ENCODE data around the gene STK40.

The STK40 gene

DNA sequence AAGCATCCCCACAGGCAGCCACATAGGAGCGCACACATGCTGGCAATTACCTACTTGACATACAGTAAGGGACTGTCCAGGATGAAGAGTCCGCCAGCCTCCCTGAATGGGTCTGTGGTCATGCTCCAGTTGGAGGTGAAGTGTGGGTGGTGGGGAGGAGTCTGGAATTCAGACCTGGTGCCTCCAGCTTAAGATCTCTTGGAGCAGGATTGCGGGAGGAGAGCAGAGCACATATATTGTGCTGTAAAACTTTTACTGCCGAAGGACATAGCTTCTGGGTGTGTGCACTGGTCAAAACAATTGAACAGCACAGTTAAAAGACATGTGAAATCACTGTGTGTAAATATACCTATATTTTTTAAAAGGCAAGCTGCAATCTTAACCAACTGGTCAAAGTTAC is 17.9 kb downstream of the STK40 start:
- no peak for DNase-seq

DNA sequence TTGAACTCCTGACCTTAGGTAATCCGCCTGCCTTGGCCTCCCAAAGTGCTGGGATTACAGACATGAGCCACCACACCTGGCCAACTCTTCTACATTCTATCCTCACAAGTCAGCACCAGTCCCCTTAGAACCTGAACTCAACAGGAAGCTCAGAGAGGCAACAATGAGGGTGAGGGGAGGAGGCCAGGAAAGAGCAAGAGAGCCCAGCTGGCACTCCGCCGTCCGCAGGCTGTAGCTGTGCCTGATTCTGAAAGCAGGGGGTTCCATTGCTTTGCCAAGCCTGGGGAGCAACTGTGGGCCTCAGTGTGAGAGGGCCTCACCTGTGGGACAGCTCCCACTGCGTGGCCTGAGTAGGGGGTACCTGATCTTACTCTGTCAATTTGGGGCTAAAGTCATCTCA is 18.7 kb downstream of the STK40 start:
- DNase-seq = no peak

DNA sequence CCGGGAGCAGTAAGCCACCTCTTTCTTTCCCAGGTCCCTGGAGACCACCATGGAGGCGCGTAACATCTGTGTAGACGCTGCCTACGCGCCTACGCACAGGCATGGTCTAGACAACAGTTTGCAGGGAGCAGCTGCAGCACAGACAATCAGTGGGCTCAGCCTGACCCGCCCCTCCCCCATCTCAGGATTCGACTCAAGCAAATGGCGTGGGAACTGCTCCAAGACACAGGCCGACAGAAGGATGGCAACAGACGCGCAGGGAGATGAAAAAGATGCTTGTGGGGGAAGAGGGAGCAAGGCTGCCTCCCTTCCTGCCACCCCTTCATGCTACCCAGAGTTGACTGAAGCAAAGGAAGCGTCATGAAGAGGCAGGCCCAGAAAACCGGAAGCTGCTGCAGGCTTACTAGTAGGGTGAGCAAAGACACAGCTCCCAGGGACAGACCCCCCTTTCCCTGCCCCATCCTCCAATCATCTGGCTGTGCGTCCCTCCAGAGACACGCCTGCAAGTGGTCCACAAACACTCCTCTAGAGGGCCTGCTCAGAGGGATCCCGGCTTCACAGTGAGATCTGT is 19.5 kb downstream of the STK40 start:
- DNase-seq = no peak

DNA sequence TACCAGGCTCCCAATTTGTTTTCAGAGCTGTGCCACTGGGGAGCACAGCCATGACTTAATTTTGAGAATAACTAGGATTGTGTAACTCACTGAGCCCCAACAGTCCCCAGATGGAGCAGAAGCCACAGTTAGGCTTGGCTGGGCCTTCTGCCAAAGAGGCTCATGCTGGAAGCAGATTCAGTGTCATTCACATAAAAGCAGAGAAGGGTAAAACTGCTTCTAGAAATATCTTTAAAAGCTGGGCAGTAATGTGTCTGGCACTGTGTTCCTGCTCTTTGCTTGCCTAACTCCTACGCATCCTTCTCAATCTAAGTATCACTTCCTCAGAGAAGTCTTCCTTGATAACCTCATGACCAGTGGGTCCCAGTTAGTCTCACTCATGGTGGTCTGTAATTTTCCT is 20.3 kb downstream of the STK40 start:
- DNase-seq = no peak

DNA sequence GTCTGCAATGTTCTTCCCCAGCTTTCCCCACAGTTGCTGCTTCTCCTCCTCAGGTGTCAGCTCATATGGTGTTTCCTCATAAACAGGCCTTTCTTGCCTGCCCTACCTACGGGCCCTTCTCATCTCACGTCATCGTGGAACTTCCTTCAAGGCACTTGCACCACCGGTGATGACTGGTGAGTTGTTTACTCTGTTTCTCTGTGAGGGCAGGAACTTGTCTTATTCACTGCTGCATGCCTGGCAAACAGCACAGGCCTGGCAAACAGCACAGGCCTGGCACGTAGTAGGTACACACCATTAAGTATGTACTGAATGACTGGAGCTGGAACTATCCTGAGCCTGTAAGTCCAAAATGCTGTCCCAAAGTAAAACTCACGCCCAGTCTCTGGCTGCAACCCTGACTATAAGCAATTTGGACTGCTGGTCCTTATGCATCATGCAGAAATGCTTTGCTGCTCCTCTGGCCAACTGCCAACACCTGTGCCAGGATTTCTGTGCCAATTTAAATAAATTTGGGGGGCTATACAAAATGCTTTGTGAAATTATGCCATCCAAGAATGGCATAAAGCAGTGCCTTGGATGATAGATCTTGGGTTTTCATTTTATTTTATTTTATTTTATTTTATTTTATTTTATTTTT is 25.7 kb downstream of the STK40 start:
- DNase-seq = no peak

DNA sequence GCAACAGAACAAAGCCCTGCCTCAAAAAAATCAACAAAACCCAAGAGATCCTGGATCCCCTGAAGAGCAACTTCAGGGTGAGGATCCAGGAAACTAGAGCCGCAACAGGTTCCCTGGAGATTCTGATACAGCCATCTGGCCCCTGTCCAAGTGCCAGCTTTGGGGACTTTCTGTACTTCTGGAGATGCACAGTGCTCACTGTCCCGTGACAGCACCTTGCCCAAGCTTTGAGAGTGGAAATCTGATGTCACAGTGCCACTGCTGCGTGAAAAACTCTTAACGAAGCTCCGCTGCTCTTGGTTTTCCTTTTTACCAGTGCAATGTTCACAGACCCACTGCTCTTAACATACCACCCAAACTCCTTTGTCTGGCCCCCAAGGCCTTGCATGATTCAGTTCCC is 26.3 kb downstream of the STK40 start:
- DNase-seq = no peak

DNA sequence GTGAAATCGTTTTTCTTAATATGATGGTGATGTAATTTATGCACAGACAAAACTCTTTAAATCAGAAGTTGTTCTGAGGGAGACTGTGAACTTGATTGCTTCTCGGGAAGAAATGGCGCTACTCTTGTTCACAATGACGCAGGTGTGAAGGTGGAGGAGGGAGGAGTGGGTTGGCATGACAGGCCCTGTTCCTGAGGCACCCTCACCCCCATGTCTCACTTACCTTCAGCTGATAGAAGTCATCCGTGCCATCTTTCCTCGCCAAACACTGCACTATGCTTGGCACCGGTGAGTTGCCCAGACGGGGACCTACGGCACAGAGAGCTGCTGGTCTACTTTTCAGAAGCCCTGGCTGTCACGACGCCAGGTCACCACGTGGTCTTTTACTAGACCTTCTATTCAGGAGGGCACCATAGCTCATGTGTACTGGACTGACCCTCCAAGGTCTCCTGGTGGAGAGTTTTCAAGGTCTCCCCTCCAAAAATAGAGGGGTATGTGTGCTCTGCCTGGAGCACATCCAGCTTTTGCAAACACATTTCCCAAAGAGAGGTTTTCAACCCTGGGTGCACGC is 27.1 kb downstream of the STK40 start:
- DNase-seq = no peak

DNA sequence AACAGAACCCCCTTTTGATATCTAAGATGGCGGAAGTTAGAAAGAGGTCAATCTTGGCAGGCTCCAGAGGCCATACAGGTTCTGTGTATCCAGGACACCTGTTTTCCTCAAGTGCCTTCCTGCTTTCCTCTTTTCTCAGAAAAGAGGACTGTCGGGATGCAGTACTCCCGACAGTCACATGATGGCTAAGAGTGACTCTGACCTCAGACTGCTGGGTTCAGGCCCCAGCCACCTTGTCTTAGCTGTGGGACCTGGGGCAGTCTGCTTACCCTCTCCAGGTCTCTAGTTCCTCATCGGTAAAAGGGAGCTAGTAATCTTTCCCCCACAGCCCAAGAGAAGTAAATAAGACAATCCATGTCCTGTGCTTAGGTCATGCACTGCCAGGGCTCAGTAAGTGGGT is 29.9 kb downstream of the STK40 start:
- no peak for DNase-seq

DNA sequence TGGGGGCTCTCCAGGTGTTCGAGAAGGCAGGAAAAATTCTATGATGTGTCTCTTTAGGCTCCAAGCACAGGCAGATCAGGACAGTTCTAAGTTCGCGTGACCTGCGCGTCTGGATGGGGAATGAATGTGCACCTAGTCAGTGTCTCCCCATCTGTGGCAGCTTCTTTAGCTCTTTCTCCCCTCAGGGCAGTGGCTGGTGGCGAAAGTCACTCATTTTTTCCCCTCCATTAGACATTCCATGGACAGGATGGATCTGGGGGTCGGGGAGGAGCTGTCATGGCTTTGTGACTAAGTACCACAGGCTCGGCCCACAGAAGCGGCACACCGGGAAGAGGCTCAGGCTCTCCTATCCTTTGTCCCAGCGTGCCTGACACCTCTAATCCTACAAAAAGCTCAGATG is 31.2 kb downstream of the STK40 start:
- no peak for DNase-seq

DNA sequence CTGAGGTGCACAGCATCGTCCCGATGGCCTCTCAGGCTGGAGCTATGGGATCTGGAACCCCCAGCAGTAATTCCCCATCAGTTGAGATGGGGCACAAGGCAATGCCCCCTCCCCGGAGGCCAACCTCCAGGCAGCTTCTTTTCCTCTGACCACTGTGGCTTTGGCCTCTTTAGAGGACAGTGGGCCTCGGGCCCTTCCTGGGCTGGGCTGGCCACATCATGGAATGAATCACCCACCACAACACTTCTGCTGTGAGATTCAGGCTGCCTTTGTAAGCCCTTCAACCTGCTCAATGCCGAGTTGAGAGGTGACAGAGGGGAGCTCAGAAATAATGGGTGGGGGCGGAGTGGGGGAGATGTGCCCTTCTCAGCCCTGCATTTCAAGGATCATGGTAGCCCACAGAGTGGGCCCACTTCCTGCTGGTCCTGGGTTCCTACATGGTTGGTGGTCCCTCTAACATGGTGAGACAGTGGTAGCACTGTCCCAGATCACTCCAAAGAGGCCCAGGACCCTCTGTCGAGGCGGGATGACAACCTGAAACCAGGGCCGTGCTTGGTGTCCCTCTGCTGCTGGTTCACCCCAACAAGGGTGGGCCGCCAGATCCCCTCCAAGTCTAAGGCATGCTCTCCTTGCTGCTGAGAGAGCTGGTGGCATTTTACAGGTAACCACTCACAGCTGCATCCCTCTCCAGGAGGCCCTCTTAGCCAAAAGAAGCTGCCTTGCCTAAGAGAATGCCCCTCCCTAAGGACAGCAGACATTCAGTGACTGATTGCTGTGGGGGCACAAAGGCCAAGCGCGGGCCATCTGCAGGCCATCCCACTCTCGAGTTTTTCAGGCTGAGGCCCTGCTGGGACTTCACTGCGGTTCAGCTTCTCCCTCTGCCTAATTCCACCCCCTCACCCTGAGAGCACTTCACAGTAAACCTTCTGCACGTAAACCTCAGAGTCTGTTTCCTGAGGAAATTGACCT is 32.5 kb downstream of the STK40 start:
- DNase-seq = no peak

DNA sequence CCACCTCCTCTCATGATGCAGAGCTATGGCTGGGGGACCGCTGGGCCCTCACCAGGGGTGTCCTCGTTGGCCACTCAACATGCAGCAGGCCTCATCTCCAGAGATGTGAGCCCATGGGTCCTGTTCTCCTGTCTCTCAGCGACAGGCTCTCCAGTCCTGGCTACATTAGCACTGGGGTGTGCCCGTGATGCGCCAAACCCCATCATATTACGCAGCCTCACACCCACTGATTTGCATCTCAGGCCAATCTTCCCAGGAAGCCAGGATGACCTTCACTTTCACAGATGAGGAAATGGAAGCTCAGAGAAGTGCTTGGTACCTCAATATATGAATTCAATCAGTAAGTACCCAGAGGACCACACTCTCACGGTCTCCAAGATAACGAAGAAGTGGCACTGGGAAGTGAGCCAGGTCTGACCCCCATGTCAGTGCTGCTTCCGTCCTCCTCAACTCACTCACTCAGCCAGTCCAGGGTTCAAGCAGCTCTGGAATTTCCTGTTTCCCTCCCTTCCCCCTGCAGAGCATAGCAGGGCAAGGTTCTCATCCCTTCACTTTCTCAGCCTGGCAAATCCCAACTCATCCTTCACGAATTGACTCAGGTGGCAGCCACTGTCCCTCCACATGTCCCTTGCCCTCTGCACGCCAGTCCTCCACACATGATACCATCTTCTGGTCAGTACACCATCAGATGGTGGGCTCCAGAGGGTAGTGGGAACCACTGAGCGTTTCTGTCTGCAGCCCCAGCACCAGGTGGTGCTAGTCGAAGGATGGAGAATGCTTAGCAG is 33.4 kb downstream of the STK40 start:
- DNase-seq = no peak

DNA sequence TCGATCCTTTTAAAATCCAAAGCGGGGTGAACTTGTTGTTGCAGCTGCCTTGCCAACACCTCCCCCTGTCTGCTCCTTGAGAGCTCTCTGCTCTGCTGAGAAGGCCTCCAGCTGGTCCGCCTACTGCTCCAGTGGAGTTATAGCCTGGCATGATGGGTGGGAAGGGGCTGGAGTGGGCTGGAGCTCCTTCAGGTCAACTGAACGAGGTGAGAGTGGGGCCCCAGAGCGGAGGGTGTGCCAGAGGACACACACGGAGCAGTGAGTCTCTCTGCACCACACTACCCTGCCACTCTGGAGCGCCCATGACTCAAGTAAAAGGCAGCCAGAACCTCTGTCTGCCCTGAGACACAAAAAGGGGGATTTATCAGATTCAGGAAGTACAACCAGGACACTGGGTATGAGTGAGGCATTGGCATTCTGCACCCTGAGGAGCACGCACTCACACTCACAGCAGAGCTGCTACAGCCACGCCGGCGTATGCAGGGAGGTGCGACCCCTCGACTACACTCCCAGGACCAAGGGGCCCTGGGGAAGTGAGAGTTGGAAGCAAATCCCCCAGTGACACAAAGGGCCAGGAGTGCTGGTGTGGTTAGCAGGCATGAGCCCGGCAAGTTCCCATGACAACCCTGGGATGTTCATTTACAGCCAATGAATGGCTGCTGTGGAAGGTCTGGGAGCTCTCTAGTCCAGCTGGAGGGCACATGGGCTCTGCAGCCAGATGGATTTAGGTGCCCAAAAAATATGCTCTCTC is 34.3 kb downstream of the STK40 start:
- no peak for DNase-seq

DNA sequence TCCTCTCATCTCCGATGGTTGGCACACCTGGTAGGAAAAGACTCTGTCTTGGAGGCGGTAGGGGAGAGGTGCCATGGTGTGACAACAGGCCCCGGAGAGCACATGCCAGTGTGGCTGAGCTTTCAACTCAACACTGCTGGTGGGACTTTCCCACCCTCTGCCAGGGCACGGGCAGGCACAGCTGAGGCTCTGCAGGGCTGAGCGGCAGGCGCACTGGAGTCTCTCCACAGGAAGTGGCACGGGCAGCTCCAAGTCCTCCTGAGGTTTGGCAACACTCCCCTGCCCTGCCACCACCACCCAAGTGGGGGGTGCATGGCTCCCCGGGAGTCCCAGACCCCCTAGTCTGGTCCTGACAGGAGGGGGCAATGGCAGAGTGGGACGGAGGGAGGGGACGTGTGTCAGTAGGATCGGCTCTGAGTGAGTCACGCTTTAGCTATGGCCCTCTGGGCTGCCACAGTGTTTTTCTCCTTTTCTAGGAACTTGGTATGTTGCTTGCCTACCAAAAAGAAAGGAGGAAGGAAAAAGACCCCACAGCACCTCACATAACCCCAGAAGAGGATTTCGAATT is 35.0 kb downstream of the STK40 start:
- DNase-seq = no peak

DNA sequence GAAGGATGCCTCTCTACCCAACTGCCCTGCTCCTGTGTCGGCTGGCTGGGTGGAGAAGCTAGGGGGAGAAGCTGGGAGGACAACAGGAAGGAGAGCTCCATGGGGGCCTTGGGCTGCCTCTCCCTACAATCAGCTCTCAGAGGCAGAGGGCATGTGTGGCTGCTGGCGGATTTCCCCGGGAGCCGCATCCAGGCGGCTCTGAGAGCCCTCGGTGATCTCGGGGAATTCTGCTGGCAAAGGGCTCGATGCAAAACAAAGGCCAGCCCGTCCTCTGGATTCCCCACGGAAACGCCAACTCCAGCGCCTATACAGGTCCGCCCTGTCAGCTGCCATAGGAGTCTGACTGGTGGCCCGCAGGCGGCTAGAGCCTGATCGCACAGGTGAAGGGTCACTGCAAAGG is 35.9 kb downstream of the STK40 start:
- DNase-seq = no peak

DNA sequence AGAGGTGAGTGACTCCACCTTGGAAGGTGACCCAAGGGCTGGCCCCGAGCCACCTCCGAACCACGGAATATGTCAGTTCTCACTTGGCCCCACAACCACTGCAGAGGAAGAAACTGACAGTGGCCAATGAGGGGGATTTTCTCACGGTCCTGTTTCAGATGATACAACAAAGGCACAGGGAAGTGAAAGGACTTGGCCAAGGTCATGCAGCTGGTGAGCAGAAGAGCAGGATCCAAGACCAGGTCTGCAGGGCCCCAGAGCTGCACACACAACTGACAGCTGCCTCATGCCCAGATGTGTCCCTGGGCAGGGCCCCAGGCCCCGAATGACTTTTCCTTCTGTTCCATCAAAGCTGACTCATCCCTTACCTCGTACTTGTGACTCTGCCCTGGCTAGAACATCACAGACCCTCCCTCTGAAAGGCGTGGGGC is 36.5 kb downstream of the STK40 start:
- no peak for DNase-seq

DNA sequence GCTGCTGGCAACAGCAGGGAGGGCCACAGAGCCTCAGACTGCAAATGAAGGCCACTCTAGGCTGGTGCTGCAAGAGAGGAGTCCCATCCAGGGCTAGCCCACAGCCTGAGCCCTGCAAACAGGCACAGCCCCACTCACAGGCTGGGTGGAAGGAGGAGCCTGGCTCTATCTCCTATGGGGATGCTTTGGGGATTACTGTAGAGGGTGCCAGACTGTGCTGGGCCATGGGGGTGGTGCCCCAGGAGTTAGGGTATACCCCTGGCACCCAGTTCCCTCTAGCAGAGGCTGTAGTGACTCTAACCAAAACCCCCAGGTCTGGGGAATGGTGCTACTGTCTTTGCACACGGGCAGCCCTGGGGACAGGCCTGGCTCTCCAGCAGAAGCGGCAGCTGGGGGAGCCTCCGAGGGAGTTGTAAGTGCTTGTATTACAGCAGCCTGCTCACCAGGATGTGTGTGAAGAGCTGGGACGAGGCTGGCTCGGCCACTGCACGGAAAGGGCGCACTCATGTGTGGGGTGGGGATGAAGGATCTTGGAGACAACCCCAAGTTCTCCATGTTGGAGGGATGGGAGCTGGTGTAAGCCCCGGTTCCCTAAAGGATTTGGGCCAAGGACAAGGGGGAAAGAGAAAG is 38.9 kb downstream of the STK40 start:
- no peak for DNase-seq

DNA sequence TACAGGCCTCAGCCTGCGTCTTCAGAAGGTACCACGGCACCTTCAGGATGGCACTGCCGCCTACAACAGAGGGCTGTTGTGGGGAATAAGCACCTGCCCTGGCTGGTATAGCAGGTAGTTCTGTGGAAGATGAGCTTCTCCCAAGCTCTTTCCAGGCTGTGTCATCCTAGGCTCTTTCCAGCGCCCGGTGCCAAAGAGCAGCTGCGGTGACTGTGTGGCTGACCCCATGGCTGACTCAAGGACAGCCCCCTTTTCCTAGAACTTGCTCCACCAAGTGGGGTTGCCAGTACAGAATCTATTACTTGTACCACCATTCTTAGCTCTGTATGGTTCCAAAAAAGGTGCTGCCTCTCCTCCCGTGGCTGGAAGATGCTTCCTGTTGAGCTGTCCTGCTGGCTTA is 40.4 kb downstream of the STK40 start:
- DNase-seq = no peak

DNA sequence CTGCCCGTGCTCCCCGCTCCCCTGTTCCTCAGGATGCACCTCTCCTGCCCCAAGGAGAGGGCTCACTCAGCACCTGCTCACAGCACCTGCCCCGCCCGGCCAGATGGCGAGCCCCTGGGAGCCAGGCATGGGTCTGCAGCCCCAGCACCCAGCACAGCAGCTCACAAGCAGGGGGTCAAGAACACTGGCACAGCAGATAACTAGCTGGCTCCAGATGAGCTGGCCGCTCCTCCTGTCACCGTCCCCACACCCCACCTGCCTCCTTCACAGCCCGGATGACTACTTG is 41.4 kb downstream of the STK40 start:
- no peak for DNase-seq

DNA sequence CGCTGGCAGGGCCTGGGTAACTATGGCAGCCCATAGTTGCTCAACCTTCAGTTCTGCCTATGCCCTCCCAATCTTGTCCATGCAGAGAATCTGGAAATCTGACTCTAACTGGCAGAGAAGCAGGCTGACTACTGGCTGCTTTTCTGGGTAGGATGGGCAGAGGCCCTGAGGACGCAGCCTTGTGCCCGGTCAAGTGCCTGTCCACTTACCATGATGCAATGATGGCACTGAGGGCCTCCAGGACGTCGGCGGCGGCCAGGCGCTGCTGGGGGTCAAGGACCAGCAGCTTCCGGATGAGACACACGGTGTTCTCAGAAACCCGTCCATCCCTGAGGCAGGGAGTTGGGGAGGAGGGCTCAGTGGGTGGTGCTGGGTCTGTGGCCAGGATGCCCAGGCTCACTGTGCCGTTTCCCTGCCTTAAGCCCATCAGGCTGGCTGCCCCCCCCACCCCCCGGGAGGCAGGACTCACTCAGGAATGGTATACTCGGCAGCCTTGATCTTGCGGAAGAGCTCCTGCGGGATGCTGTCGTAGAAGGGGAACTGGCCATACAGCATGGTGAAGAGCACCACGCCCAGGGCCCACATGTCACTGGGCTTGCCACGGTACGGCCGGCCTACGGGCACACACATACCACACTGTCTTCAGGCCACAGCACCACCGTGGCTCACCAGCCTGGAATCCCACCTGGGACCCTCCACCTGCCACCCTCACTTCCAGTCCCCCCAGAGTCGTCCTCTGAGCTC is 41.9 kb downstream of the STK40 start:
- no peak for DNase-seq

DNA sequence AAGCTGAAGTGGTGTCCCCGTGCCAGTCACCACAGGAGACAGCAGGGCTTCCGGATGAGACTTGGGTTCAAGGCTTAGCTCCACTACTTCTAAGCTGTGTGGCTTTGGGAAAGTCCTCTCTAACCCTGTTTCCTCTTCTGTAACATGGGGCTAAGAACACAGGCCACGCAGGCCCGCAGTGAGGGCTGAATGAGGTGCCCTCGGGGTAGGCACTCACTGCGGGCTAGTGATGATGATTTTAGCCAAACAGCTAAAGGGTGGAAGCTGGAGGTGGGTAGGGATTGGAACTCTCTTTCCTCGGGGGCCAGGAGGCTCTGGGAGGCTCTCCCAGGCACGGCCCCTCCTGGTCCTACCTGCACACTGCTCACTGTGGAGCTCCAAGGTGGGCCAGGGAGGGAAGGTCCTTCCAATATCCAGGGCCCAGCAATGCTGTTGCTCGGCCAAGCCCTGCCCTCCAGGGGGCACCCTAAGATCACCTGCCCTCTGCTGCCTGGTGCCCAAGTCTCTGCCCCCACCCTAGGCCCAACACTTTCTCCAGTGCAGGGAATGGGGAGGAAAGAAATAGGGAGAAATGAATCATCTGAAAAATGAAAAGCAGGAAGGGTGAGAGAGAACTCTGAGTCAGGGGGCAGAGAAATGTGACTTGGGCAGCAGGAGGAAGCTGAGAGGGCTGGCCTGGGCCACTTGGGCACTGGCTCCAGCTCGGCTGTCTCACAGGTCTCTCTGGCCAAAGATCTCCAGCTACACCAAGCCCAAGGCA is 43.1 kb downstream of the STK40 start:
- DNase-seq = peak; percentile 8

Data from NCI-H1105 treated with DMSO at 0.1 percent for 48 hours (cell line).